Psoas muscle (tissue), 8 donors: ENCODE data around the gene ATF2. TPM values are rescaled to one million over a fixed set of nuclear protein-coding genes. Genes with fewer than 3 reads are reported as not detected.

Experiments
- ATAC-seq, 4 donors: fragments of 200-7000 bp; cut with Tn5 transposase; one replicate each; pipeline ENCODE4 v1.9.1; 2020; ENCODE audit warnings: moderate library complexity in 3 of 4, mild to moderate bottlenecking in 2 of 4
- DNase-seq, 2 donors: peaks; one replicate each; pipeline ENCODE4 v3.0.0-alpha.2; 2020
- H3K27ac ChIP-seq: fragments of 200-600 bp; one replicate; pipeline ENCODE4 v1.8.0; 2022
- H3K27me3 ChIP-seq, 3 donors: fragments of 200-600 bp in 1 of 3; one replicate each; pipeline versions ENCODE4 v1.6.1 to v1.8.0; 2013 to 2022; ENCODE audit warnings: low read length in 2 of 3, mild to moderate bottlenecking in 2 of 3, moderate library complexity in 1 of 3; ENCODE audit not compliant: insufficient read depth in 3 of 3
- H3K36me3 ChIP-seq, 2 donors: fragments of 200-600 bp in 1 of 2; one replicate each; pipeline versions ENCODE4 v1.6.1 to v1.8.0; 2013 to 2022; ENCODE audit warnings: low read depth in 1 of 2, mild to moderate bottlenecking in 1 of 2, moderate library complexity in 1 of 2; ENCODE audit not compliant: insufficient read depth in 1 of 2
- H3K4me1 ChIP-seq: fragments of 200-600 bp; one replicate; pipeline ENCODE4 v1.8.0; 2022
- H3K4me3 ChIP-seq: fragments of 200-600 bp; one replicate; pipeline ENCODE4 v1.8.0; 2022; ENCODE audit warnings: mild to moderate bottlenecking
- H3K9me3 ChIP-seq: fragments of 200-600 bp; one replicate; pipeline ENCODE4 v1.8.0; 2022
- WGBS, 3 donors: extraction: QIAGEN DNeasy Blood & Tissue Kit; methylation state at CpG; one replicate each; pipeline versions ENCODE4 v1.1.6 to v1.1.7; 2013; 5-methylcytosine and 5-hydroxymethylcytosine counted together
- intact Hi-C, 2 donors: fragments of 100-400 bp; cut with DNase I; formaldehyde crosslinking; loops; one replicate each; pipeline versions ENCODE4 v1.11.0 to v1.14.2; 2022
- polyA plus RNA-seq, 3 donors: library from polyadenylated mRNA; stranded (reverse); fragments of 200-250 nt; gene quantifications; one replicate each; pipeline ENCODE4 v1.2.3, GENCODE V29; 2013
- total RNA-seq, 4 donors: library from RNA; stranded (reverse); fragmentation: NEBNext Ultra II Directional in 2 of 4; extraction: Animal tissue kit (Norgen Biotek cat#: 25700) in 2 of 4; gene quantifications; one replicate each; pipeline versions ENCODE4 v1.2.1 to v1.2.4, GENCODE V29; 2021 to 2023
- TF ChIP-seq, protein P1 (sequence below): fragments of 200-600 bp; IDR thresholded peaks from one replicate; pipeline ENCODE4 v1.8.0; 2022; ENCODE audit warnings: antibody characterized with exemption
- donor health status: healthy with polysubstance abuse.
- donor health status: DM: no; HTN: no; CAD: no; lungs with moderate emphysema.
- donor health status: Bipolar disorder and iron deficiency.
- donor health status: healthy.
- donor health status: DM: yes; HTN: yes; CAD: no.
- donor health status: DM: no; HTN: no; CAD: no.
- donor health status: DM: no; HTN: no; CAD: no.
- donor health status: DM: yes; HTN: yes; CAD: no.

ATF2 gene
- total and polyA plus RNA-seq, 7 donors, result 6.9 to 22.3 (median 18.7) TPM

DNA sequence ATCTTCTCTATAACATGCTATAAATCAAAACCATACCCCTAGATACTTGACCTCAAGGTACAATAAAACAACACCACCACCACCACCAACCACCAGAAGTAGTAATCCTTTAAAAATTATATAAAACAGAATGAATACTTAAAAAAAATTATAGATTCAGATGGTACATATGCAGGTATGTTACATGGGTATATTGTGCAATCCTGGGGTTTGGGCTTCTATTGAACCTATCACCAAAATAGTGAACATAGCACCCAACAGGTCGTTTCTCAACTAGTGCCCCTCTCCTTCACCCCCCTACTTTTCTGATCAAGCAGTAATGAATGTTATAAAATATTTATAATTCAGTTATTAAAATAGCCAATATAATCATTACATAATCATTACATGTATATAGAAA lies 91.7 kb downstream of the ATF2 start:
- Histone ChIP-seq H3K27me3 (no peaks in the 10 kb centered on the region), H3K4me3 (no peak overlapping the region), H3K9me3 (no peaks in the 10 kb centered on the region), H3K4me1 (no peaks in the 10 kb centered on the region), H3K36me3 (peaks cover 2 to 74% of the 10 kb centered on the region in 2 donors), H3K27ac (no peak overlapping the region)
- no peak for ATAC-seq
- no peak for DNase-seq
- 83 to 97% (median 93%) methylated on average over 1 of the region's 1 CpG for WGBS, 3 donors
- intact Hi-C loops, result no loop called here
- TF ChIP-seq, protein P1, sequence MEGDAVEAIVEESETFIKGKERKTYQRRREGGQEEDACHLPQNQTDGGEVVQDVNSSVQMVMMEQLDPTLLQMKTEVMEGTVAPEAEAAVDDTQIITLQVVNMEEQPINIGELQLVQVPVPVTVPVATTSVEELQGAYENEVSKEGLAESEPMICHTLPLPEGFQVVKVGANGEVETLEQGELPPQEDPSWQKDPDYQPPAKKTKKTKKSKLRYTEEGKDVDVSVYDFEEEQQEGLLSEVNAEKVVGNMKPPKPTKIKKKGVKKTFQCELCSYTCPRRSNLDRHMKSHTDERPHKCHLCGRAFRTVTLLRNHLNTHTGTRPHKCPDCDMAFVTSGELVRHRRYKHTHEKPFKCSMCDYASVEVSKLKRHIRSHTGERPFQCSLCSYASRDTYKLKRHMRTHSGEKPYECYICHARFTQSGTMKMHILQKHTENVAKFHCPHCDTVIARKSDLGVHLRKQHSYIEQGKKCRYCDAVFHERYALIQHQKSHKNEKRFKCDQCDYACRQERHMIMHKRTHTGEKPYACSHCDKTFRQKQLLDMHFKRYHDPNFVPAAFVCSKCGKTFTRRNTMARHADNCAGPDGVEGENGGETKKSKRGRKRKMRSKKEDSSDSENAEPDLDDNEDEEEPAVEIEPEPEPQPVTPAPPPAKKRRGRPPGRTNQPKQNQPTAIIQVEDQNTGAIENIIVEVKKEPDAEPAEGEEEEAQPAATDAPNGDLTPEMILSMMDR, result no peak

DNA sequence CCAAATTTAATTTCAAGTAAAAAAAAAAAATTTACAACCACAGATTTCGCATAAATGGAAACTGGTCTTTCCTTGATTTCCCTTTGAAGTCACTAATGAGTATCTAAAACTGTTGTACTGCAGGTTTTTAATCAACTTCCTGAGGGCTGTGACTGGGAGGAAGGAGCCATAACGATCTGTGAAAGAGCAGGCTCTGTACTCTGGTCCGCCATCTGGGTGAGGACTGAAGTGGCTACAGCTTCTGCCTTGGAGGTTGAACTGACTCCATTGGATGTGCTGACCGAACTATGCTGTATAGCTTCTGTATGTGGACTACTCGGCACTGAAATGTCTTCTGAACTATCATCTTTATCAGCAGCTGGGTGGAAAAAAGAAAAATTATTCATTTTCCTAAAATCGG lies 93.5 kb downstream of the ATF2 start:
- no peak overlapping the region for H3K4me3 ChIP-seq
- no peaks in the 10 kb centered on the region for H3K4me1 ChIP-seq
- TF ChIP-seq, protein P1, result no peak
- peaks cover 2 to 58% of the 10 kb centered on the region in 2 donors for H3K36me3 ChIP-seq
- no peak overlapping the region for H3K27ac ChIP-seq
- WGBS, 3 donors, result 90 to 94% (median 92%) methylated on average over 6 of the region's 6 CpGs
- ATAC-seq (no peak), DNase-seq (no peak)
- intact Hi-C loops, result no loop called here
- H3K27me3 ChIP-seq, result no peaks in the 10 kb centered on the region
- no peaks in the 10 kb centered on the region for H3K9me3 ChIP-seq

DNA sequence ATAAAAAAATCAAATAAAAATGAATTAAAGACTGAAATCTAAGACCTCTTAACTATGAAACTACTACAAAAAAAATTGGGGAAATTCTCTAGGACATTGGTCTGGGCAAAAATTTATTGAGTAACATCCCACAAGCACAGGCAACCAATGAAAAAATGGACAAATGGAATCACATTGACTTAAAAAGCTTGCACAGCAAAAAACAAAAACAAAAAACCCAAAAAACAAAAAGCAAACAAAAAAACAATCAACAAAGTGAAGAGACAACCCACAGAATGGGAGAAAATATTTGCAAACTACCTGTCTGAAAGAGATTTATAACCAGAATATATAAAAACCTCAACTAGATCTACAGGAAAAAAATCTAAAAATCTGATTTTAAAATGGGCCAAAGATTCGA lies 99.5 kb downstream of the ATF2 start:
- H3K27ac ChIP-seq, result no peak overlapping the region
- intact Hi-C loops, result no loop called here
- no peak overlapping the region for H3K4me3 ChIP-seq
- DNase-seq (no peak), ATAC-seq (no peak)
- TF ChIP-seq, protein P1, result no peak
- peaks cover 2 to 18% of the 10 kb centered on the region in 2 donors for H3K36me3 ChIP-seq
- WGBS, 3 donors, result 91 to 100% (median 98%) methylated on average over 1 of the region's 1 CpG
- no peaks in the 10 kb centered on the region for H3K4me1 ChIP-seq
- H3K27me3 ChIP-seq, result no peaks in the 10 kb centered on the region
- no peaks in the 10 kb centered on the region for H3K9me3 ChIP-seq

DNA sequence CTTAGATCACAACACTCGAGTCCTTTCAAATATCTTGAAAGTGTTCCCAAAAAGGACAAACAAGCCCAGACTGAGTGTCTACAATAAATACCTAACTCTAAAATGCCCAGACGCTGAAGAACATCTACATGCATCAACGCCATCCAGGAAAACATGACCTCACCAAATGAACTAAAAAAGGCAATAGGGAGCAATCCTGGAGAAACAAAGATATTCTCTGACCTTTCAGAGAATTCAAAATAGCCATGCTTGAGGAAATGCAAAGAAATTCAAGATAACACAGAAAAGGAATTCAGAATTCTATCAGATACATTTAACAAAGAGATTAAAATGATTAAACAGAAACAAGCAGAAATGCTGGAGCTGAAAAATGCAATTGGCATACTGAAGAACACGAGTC lies 101.6 kb downstream of the ATF2 start:
- no peak for DNase-seq
- Histone ChIP-seq H3K9me3 (no peaks in the 10 kb centered on the region), H3K4me1 (no peaks in the 10 kb centered on the region), H3K27ac (no peak overlapping the region), H3K36me3 (no peaks in the 10 kb centered on the region), H3K4me3 (no peak overlapping the region), H3K27me3 (no peaks in the 10 kb centered on the region)
- ATAC-seq, result no peak
- 91 to 94% (median 94%) methylated on average over 4 of the region's 4 CpGs for WGBS, 3 donors
- intact Hi-C loops, result no loop called here
- TF ChIP-seq, protein P1, result no peak

DNA sequence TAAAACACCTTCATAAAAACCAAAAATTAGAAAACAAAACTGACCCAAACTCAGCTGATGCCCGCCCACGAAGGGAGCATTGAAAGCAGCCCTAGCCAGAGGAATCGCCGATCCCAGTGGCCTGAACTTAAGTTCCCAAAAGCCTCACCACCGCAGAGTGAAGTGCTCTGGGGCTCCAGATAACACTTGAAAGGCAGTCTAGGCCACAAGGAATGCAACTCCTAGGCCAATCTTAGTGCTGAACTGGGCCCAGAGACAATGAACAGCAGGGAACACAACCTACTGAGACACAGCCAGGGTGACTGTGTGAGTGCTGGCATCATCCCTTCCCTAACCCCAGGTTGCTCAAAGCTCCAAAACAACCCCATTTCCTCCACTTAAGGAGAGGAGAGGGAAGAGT lies 103.2 kb downstream of the ATF2 start:
- no peaks in the 10 kb centered on the region for H3K9me3 ChIP-seq
- 94 to 100% (median 97%) methylated on average over 5 of the region's 5 CpGs for WGBS, 3 donors
- intact Hi-C loops, result no loop called here
- no peaks in the 10 kb centered on the region for H3K27me3 ChIP-seq
- no peak for DNase-seq
- no peak for ATAC-seq
- no peaks in the 10 kb centered on the region for H3K4me1 ChIP-seq
- no peaks in the 10 kb centered on the region for H3K36me3 ChIP-seq
- no peak overlapping the region for H3K4me3 ChIP-seq
- H3K27ac ChIP-seq, result no peak overlapping the region
- TF ChIP-seq, protein P1, result no peak
